ENCODE results near the gene TMEM176B. TPM values are rescaled to one million over a fixed set of nuclear protein-coding genes. Genes with fewer than 3 reads are reported as not detected.

The TMEM176B gene
- total RNA-seq, 1 experiment from 2014 or later, result 2.2 TPM

DNA sequence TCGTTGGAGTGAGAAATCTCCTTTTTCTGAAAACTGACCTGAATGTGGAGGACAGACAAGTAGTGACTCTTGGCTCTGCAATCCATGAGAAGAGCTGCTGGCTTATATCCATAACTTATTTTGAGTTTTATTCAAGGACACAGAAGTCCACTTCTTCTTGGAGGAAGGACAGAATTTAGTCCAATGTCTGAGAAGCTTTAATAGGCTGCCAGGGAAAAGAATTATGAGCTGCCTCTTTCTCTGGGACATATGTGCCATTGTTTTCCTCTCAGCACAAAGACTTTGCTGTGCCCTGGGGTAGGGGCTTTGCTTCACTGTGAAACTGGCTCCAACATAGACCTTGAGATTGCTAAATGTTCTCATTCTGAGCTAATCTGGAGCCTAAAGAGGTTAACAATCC lies 31.7 kb upstream of the TMEM176B start:
- no peak for DNase-seq (ENCODE audit: low spot score)
- Histone ChIP-seq H3K27me3 (replicated peaks; ENCODE audit: insufficient read depth, low read depth, low read length, poor library complexity) (no peaks in the 10 kb centered on the region), H3K9me3 (ENCODE audit: low read depth, low read length, poor library complexity, severe bottlenecking) (no peaks in the 10 kb centered on the region), H3K27ac (ENCODE audit: low read depth, low read length, poor library complexity, severe bottlenecking) (no peak overlapping the region), H3K36me3 (ENCODE audit: insufficient read depth, low read length, poor library complexity, severe bottlenecking) (no peaks in the 10 kb centered on the region), H3K4me3 (ENCODE audit: low read depth, low read length, poor library complexity, severe bottlenecking) (no peak overlapping the region), H3K4me1 (ENCODE audit: insufficient read depth, low read length, poor library complexity, severe bottlenecking) (no peaks in the 10 kb centered on the region)
- no TSS peak for BruUV-seq (replicated peaks)
- CTCF ChIA-PET, result no interaction called here
- POLR2A ChIA-PET (ENCODE audit: low non-redundant PET), result no interaction called here
- TF ChIP-seq, protein P1, sequence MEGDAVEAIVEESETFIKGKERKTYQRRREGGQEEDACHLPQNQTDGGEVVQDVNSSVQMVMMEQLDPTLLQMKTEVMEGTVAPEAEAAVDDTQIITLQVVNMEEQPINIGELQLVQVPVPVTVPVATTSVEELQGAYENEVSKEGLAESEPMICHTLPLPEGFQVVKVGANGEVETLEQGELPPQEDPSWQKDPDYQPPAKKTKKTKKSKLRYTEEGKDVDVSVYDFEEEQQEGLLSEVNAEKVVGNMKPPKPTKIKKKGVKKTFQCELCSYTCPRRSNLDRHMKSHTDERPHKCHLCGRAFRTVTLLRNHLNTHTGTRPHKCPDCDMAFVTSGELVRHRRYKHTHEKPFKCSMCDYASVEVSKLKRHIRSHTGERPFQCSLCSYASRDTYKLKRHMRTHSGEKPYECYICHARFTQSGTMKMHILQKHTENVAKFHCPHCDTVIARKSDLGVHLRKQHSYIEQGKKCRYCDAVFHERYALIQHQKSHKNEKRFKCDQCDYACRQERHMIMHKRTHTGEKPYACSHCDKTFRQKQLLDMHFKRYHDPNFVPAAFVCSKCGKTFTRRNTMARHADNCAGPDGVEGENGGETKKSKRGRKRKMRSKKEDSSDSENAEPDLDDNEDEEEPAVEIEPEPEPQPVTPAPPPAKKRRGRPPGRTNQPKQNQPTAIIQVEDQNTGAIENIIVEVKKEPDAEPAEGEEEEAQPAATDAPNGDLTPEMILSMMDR (conservative IDR thresholded peaks at IDR 0.05; ENCODE audit: low read depth, low read length), result no peak
- no peak for TF ChIP-seq EZH2 (IDR thresholded peaks at IDR 0.05; ENCODE audit: borderline replicate concordance, low read depth, low read length, poor library complexity, severe bottlenecking)
- intact Hi-C loops (cut with micrococcal nuclease; ENCODE audit: unreplicated experiment), result no loop called here

DNA sequence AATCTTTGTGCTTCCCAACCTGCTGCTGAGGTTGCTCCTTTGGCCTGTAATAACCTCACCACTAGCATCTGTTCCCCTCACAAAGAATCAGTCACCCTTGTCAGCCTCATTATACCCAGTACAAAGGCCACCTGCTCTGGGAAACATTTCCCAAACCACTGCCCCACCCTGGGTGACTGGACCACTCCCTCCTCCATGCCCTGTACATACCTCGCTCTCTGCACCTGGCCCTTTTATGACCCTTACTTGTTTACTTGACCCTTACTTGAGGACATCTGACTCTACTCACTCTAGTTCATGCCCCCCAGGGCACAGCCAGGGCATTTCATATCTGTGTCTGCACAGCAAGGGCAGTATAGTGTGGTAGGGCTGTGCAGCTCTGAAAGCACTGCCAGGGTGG lies 30.8 kb upstream of the TMEM176B start:
- no peak for DNase-seq (ENCODE audit: low spot score)
- Histone ChIP-seq H3K27me3 (replicated peaks; ENCODE audit: insufficient read depth, low read depth, low read length, poor library complexity) (no peaks in the 10 kb centered on the region), H3K4me3 (ENCODE audit: low read depth, low read length, poor library complexity, severe bottlenecking) (no peak overlapping the region), H3K4me1 (ENCODE audit: insufficient read depth, low read length, poor library complexity, severe bottlenecking) (no peaks in the 10 kb centered on the region), H3K9me3 (ENCODE audit: low read depth, low read length, poor library complexity, severe bottlenecking) (no peaks in the 10 kb centered on the region), H3K27ac (ENCODE audit: low read depth, low read length, poor library complexity, severe bottlenecking) (no peak overlapping the region), H3K36me3 (ENCODE audit: insufficient read depth, low read length, poor library complexity, severe bottlenecking) (no peaks in the 10 kb centered on the region)
- CTCF ChIA-PET, result no interaction called here
- intact Hi-C loops (cut with micrococcal nuclease; ENCODE audit: unreplicated experiment), result no loop called here
- BruUV-seq (replicated peaks), result no TSS peak
- POLR2A ChIA-PET (ENCODE audit: low non-redundant PET), result no interaction called here
- TF ChIP-seq, protein P1 (conservative IDR thresholded peaks at IDR 0.05; ENCODE audit: low read depth, low read length), result no peak
- no peak for TF ChIP-seq EZH2 (IDR thresholded peaks at IDR 0.05; ENCODE audit: borderline replicate concordance, low read depth, low read length, poor library complexity, severe bottlenecking)

DNA sequence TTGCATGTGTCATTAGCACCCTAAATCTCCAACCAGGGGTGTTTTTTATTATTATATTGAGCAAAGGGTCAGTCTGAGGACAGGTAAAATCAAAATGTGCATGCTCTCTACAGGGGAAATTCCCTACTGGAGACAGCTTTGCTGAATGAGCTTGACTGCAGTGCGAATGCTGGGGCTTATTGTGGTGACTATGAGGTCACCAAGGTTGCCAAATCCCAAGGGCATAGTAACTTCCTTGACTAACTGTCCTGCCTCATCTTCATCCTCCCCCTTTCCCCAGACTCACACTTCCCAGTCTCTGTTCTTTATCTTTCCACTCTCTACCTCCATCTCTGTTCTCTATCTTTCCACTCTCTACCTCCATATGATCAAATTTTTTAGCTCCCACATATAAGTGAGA lies 29.3 kb upstream of the TMEM176B start:
- no peak overlapping the region for H3K27ac ChIP-seq (ENCODE audit: low read depth, low read length, poor library complexity, severe bottlenecking)
- no peaks in the 10 kb centered on the region for H3K36me3 ChIP-seq (ENCODE audit: insufficient read depth, low read length, poor library complexity, severe bottlenecking)
- DNase-seq (ENCODE audit: low spot score), result no peak
- ChIA-PET CTCF (no interaction called here), POLR2A (ENCODE audit: low non-redundant PET) (no interaction called here)
- no TSS peak for BruUV-seq (replicated peaks)
- no peak overlapping the region for H3K4me3 ChIP-seq (ENCODE audit: low read depth, low read length, poor library complexity, severe bottlenecking)
- no peak for TF ChIP-seq EZH2 (IDR thresholded peaks at IDR 0.05; ENCODE audit: borderline replicate concordance, low read depth, low read length, poor library complexity, severe bottlenecking)
- TF ChIP-seq, protein P1 (conservative IDR thresholded peaks at IDR 0.05; ENCODE audit: low read depth, low read length), result no peak
- no peaks in the 10 kb centered on the region for H3K4me1 ChIP-seq (ENCODE audit: insufficient read depth, low read length, poor library complexity, severe bottlenecking)
- H3K9me3 ChIP-seq (ENCODE audit: low read depth, low read length, poor library complexity, severe bottlenecking), result no peaks in the 10 kb centered on the region
- intact Hi-C loops (cut with micrococcal nuclease; ENCODE audit: unreplicated experiment), result no loop called here
- H3K27me3 ChIP-seq (replicated peaks; ENCODE audit: insufficient read depth, low read depth, low read length, poor library complexity), result no peaks in the 10 kb centered on the region

Data from A673 (cell line).